ENCODE measurements around the gene NCLN.

NCLN gene

DNA sequence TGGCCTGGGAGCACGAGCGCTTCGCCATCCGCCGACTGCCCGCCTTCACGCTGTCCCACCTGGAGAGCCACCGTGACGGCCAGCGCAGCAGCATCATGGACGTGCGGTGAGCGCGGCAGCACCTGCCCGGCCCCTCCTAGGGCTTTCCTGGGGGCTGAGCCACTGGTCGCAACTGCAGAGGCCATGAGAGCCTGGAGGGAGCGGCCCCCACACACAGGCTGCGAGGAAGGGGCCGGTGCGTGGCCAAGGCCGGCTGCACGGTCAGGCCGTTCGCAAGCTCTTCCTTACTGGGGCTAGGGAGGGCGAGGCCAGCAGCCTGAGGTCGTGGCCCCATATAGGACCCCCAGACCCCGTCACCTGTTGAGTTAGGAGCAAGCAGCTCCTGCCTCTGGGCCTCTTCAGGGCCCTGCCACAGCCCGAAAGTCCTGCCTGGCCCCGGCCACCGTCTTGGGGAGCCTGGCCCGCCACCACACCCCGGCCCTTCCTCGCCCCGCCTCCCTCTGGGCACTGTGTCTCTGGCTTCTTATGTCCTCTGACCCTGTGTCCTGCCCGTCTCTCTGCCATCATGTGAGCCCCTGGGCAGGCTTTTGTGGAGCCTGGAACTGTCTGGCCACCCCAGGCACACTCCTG lies 19.0 kb downstream of the NCLN start:
- H3K9ac ChIP-seq = no peak overlapping the region
- no peaks in the 10 kb centered on the region for H3K4me1 ChIP-seq
- no peaks in the 10 kb centered on the region for H3K27me3 ChIP-seq
- peaks cover 86 to 98% (median 96%) of the 10 kb centered on the region in 11 experiments for H3K36me3 ChIP-seq
- no peaks in the 10 kb centered on the region for H3K9me3 ChIP-seq (replicated peaks in 1 of 11)
- no peak for TF ChIP-seq Cebpa-rat (IDR thresholded peaks at IDR 0.05)
- H3K4me2 ChIP-seq = no peak overlapping the region
- H4K20me1 ChIP-seq = peaks cover 0 to 91% (median 78%) of the 10 kb centered on the region in 11 experiments; a peak in 18 of 22 replicates
- H3K4me3 ChIP-seq = no peak overlapping the region
- no peak overlapping the region for H3K27ac ChIP-seq

- Histone ChIP-seq H3K27ac (no peak overlapping the region), H3K36me3 (peaks cover 76 to 91% (median 83%) of the 10 kb centered on the region in 11 experiments), H4K20me1 (peaks cover 0 to 94% (median 84%) of the 10 kb centered on the region in 11 experiments; a peak in 18 of 22 replicates), H3K4me3 (no peak overlapping the region), H3K27me3 (no peaks in the 10 kb centered on the region), H3K9ac (no peak overlapping the region), H3K4me1 (peaks cover 0 to 5% (median 0%) of the 10 kb centered on the region in 10 experiments; a peak in 5 of 20 replicates), H3K4me2 (no peak overlapping the region), H3K9me3 (replicated peaks in 1 of 11) (no peaks in the 10 kb centered on the region)
- no peak for TF ChIP-seq Cebpa-rat (IDR thresholded peaks at IDR 0.05)
Measured at GRCh38 chr19:3206216-3206953, 20.7 kb downstream of the NCLN start.

DNA sequence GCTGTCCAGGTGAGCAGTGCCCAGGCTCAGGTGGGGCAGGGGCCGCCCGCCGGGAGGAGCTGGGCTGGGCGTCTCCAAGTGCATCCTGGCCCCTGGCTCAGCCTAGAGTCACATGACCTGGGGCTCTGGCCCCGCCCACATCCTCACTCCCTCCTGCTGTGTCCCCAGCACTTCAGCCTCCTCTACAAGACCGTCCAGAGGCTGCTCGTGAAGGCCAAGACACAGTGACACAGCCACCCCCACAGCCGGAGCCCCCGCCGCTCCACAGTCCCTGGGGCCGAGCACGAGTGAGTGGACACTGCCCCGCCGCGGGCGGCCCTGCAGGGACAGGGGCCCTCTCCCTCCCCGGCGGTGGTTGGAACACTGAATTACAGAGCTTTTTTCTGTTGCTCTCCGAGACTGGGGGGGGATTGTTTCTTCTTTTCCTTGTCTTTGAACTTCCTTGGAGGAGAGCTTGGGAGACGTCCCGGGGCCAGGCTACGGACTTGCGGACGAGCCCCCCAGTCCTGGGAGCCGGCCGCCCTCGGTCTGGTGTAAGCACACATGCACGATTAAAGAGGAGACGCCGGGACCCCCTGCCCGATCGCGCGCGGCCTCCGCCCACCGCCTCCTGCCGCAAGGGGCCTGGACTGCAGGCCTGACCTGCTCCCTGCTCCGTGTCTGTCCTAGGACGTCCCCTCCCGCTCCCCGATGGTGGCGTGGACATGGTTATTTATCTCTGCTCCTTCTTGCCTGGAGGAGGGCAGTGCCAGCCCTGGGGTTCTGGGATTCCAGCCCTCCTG lies 21.9 kb downstream of the NCLN start:
- H3K4me2 ChIP-seq = no peak overlapping the region
- H3K4me3 ChIP-seq = no peak overlapping the region
- peaks cover 66 to 89% (median 71%) of the 10 kb centered on the region in 11 experiments for H3K36me3 ChIP-seq
- H3K9ac ChIP-seq = no peak overlapping the region
- no peaks in the 10 kb centered on the region for H3K27me3 ChIP-seq
- TF ChIP-seq Cebpa-rat (IDR thresholded peaks at IDR 0.05) = no peak
- no peaks in the 10 kb centered on the region for H3K9me3 ChIP-seq (replicated peaks in 1 of 11)
- no peak overlapping the region for H3K27ac ChIP-seq
- peaks cover 0 to 96% (median 74%) of the 10 kb centered on the region in 11 experiments; a peak in 18 of 22 replicates for H4K20me1 ChIP-seq
- H3K4me1 ChIP-seq = peaks cover 0 to 15% (median 5%) of the 10 kb centered on the region in 10 experiments; a peak in 13 of 20 replicates

- H3K9ac ChIP-seq = 0 out of 22 replicates have a peak overlapping the region, but pooled peaks of 1 of the 11 experiments have one; percentile 23
- peaks cover 5 to 24% (median 15%) of the 10 kb centered on the region in 10 experiments for H3K4me1 ChIP-seq
- H3K27ac ChIP-seq = no peak overlapping the region; a peak in 2 of 22 replicates
- no peaks in the 10 kb centered on the region for H3K27me3 ChIP-seq
- no peak overlapping the region for H3K4me3 ChIP-seq
- no peak for TF ChIP-seq Cebpa-rat (IDR thresholded peaks at IDR 0.05)
- peaks cover 0 to 94% (median 65%) of the 10 kb centered on the region in 11 experiments; a peak in 18 of 22 replicates for H4K20me1 ChIP-seq
- no peaks in the 10 kb centered on the region for H3K9me3 ChIP-seq (replicated peaks in 1 of 11)
- peaks cover 56 to 84% (median 62%) of the 10 kb centered on the region in 11 experiments for H3K36me3 ChIP-seq
- no peak overlapping the region for H3K4me2 ChIP-seq
Measured at GRCh38 chr19:3208317-3209207, 22.8 kb downstream of the NCLN start.

- Histone ChIP-seq H3K27me3 (no peaks in the 10 kb centered on the region), H3K4me1 (peaks cover 7 to 29% (median 20%) of the 10 kb centered on the region in 10 experiments), H3K27ac (no peak overlapping the region), H3K4me3 (no peak overlapping the region), H3K36me3 (peaks cover 37 to 74% (median 48%) of the 10 kb centered on the region in 11 experiments), H4K20me1 (peaks cover 0 to 75% (median 50%) of the 10 kb centered on the region in 11 experiments; a peak in 18 of 22 replicates), H3K4me2 (no peak overlapping the region), H3K9me3 (replicated peaks in 1 of 11) (no peaks in the 10 kb centered on the region), H3K9ac (no peak overlapping the region)
- TF ChIP-seq Cebpa-rat (IDR thresholded peaks at IDR 0.05) = no peak
Measured at GRCh38 chr19:3210347-3211017, 24.8 kb downstream of the NCLN start.

DNA sequence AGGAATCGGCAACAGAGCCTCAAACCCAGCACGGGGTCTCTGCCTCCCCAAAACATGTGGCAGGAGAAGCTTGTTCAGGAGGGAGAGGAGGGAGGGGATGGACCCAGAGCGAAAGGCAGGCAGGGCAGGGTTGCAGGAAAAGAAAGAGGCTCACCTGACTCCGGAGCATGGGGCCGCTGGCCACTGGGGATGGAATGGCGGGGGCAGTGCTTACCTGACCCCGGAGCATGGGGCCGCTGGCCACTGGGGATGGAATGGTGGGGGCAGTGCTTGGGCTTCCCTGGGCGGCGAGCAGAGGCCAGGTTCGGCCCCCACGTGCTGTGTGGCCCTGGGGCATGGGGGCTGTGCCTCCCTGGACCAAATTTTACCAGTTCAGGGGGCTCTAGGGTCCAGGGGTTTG lies 25.5 kb downstream of the NCLN start:
- Histone ChIP-seq H3K9ac (no peak overlapping the region), H3K4me3 (no peak overlapping the region), H3K36me3 (peaks cover 33 to 69% (median 43%) of the 10 kb centered on the region in 11 experiments), H4K20me1 (peaks cover 0 to 72% (median 49%) of the 10 kb centered on the region in 11 experiments; a peak in 18 of 22 replicates), H3K27ac (peak overlapping the region in 1 of 11 experiments; percentile 15; a peak in 1 of 22 replicates), H3K27me3 (no peaks in the 10 kb centered on the region), H3K4me2 (no peak overlapping the region), H3K9me3 (replicated peaks in 1 of 11) (no peaks in the 10 kb centered on the region), H3K4me1 (peaks cover 7 to 29% (median 20%) of the 10 kb centered on the region in 10 experiments)
- TF ChIP-seq Cebpa-rat (IDR thresholded peaks at IDR 0.05) = no peak

DNA sequence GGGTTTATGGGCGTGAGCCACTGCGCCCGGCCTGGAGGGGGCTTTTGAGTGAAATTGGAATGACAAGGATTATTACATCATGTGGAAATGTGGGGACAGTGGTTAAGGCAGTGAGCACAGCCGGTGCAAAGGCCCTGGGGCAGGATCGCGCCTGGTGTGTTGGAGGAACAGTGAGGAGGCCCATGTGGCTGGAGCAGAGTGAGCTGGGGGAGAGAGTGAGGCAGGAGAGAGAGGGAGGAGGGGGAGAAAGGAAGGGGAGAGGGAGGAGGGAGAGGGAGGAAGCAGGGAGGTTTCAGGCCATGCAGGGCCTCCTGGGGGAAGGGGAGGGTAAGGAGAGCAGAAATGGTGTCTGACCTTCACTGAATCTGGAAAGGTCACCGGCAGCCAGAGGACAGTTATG lies 27.4 kb downstream of the NCLN start:
- Histone ChIP-seq H3K4me3 (no peak overlapping the region), H3K27me3 (no peaks in the 10 kb centered on the region)

More for the DNA sequence above, 27.4 kb downstream of the NCLN start:
- Histone ChIP-seq H3K4me2 (peak overlapping the region; percentile 32 to 79 (median 56); a peak in 20 of 22 replicates), H3K9me3 (replicated peaks in 1 of 11) (no peaks in the 10 kb centered on the region), H3K27ac (peak overlapping the region in 9 of 11 experiments; percentile 6 to 58 (median 35); a peak in 11 of 22 replicates), H3K36me3 (peaks cover 19 to 57% (median 27%) of the 10 kb centered on the region in 11 experiments), H4K20me1 (peaks cover 0 to 52% (median 31%) of the 10 kb centered on the region in 11 experiments; a peak in 18 of 22 replicates), H3K4me1 (peaks cover 7 to 29% (median 20%) of the 10 kb centered on the region in 10 experiments), H3K9ac (peak overlapping the region in 4 of 11 experiments; percentile 22 to 42 (median 32); a peak in 2 of 22 replicates)
- TF ChIP-seq Cebpa-rat (IDR thresholded peaks at IDR 0.05) = no peak
